GM12891 (cell line): ENCODE measurements around the gene TFCP2L1.

ENCODE experiments used
- DNase-seq: peaks from one replicate; pipeline ENCODE4 v3.0.0; 2011; ENCODE audit warnings: low spot score; ENCODE audit not compliant: insufficient read length
- FAIRE-seq: peaks from 2 replicates; lab custom pipeline; 2011; peaks lifted over from hg19 to GRCh38; lab: Jason Lieb, UNC
- PAX5 ChIP-seq: IDR thresholded peaks from 2 replicates; pipeline ENCODE4 v1.6.1; 2011; ENCODE audit warnings: low read length, moderate library complexity, mild to moderate bottlenecking; ENCODE audit not compliant: insufficient read depth, severe bottlenecking
- POLR2A ChIP-seq: IDR thresholded peaks from 2 replicates; pipeline ENCODE4 v1.6.1; 2011; ENCODE audit warnings: low read depth, low read length, control low read depth
- POLR2AphosphoS5 ChIP-seq: IDR thresholded peaks from 2 replicates; pipeline ENCODE4 v1.6.1; 2011; ENCODE audit warnings: low read depth, low read length, control low read depth
- POU2F2 ChIP-seq: IDR thresholded peaks from 2 replicates; pipeline ENCODE4 v1.6.1; 2011; ENCODE audit warnings: low read depth, mild to moderate bottlenecking, control low read depth, low read length, moderate library complexity
- SPI1 ChIP-seq: IDR thresholded peaks from 2 replicates; pipeline ENCODE4 v1.6.1; 2011; ENCODE audit warnings: low read depth, low read length, control low read depth
- TAF1 ChIP-seq: IDR thresholded peaks from 2 replicates; pipeline ENCODE4 v1.6.1; 2011; ENCODE audit warnings: low read depth, low read length, control low read depth

Gene TFCP2L1

GRCh38 chr2:121237336-121237979 is 47.5 kb downstream of the TFCP2L1 start:
- TF ChIP-seq POLR2AphosphoS5 (no peak), TAF1 (no peak), PAX5 (no peak), SPI1 (no peak), POLR2A (no peak), POU2F2 (no peak)

GRCh38 chr2:121236650-121237180 is 48.3 kb downstream of the TFCP2L1 start:
- DNase-seq (no peak), FAIRE-seq (no peak)
- no peak for TF ChIP-seq POU2F2
- TF ChIP-seq SPI1 = no peak
- no peak for TF ChIP-seq PAX5

More at GRCh38 chr2:121237336-121237979, 47.5 kb downstream of the TFCP2L1 start:
- FAIRE-seq (no peak), DNase-seq (no peak)

GRCh38 chr2:121236101-121236640 is 48.8 kb downstream of the TFCP2L1 start:
- FAIRE-seq = no peak
- TF ChIP-seq PAX5 (no peak), TAF1 (no peak)
- no peak for DNase-seq

GRCh38 chr2:121235542-121235941 is 49.5 kb downstream of the TFCP2L1 start:
- TF ChIP-seq POLR2A (no peak), SPI1 (no peak), POU2F2 (no peak), TAF1 (no peak), POLR2AphosphoS5 (no peak), PAX5 (no peak)
- no peak for DNase-seq
- FAIRE-seq = no peak

- DNase-seq (no peak), FAIRE-seq (no peak)
- TF ChIP-seq POU2F2 (no peak), TAF1 (no peak), PAX5 (no peak), SPI1 (no peak), POLR2A (no peak), POLR2AphosphoS5 (no peak)
Measured at GRCh38 chr2:121234791-121235190, 50.2 kb downstream of the TFCP2L1 start.

- DNase-seq (no peak), FAIRE-seq (no peak)
- TF ChIP-seq SPI1 = no peak
- no peak for TF ChIP-seq POLR2AphosphoS5
- no peak for TF ChIP-seq PAX5
- TF ChIP-seq POU2F2 = no peak
- TF ChIP-seq TAF1 = no peak
- no peak for TF ChIP-seq POLR2A
Measured at GRCh38 chr2:121234144-121234543, 50.9 kb downstream of the TFCP2L1 start.

GRCh38 chr2:121233486-121234110 is 51.4 kb downstream of the TFCP2L1 start:
- no peak for FAIRE-seq
- TF ChIP-seq PAX5 = no peak
- DNase-seq = no peak

- no peak for FAIRE-seq
Measured at GRCh38 chr2:121232626-121233265, 52.3 kb downstream of the TFCP2L1 start.

GRCh38 chr2:121231385-121232000 is 53.5 kb downstream of the TFCP2L1 start:
- no peak for FAIRE-seq
- DNase-seq = no peak
- TF ChIP-seq POLR2A (no peak), SPI1 (no peak), POLR2AphosphoS5 (no peak), PAX5 (no peak), TAF1 (no peak), POU2F2 (no peak)

More at GRCh38 chr2:121232626-121233265, 52.3 kb downstream of the TFCP2L1 start:
- TF ChIP-seq POLR2A = no peak
- TF ChIP-seq POLR2AphosphoS5 = no peak
- no peak for TF ChIP-seq SPI1
- TF ChIP-seq PAX5 = no peak
- no peak for TF ChIP-seq TAF1
- no peak for TF ChIP-seq POU2F2
- DNase-seq = no peak
